ENCODE results near the gene TMEM184A. TPM values are rescaled to one million over a fixed set of nuclear protein-coding genes. Genes with fewer than 3 reads are reported as not detected.

Gene TMEM184A
- total RNA-seq, 6 experiments from 2014 or later: 15.1 to 32.8 (median 26.7) TPM

GRCh38 chr7:1542841-1543747 is 12.9 kb downstream of the TMEM184A start:
- no peak for TF ChIP-seq CTCF (IDR thresholded peaks at IDR 0.05)
- TF ChIP-seq POLR2A (IDR thresholded peaks at IDR 0.05): no peak
- intact Hi-C loops (cut with DNase I): no loop called here
- no peaks in the 10 kb centered on the region for H3K27me3 ChIP-seq
- H3K27ac ChIP-seq: no peak overlapping the region
- peaks cover 0 to 13% (median 9%) of the 10 kb centered on the region in 4 donors for H3K36me3 ChIP-seq
- DNase-seq: peak in 2 of 3 donors; percentile 47 to 52
- ATAC-seq: peak in 3 of 4 donors; percentile 10 to 24 (median 11)
- whole genome bisulfite sequencing (ENCODE audit: insufficient coverage, low coverage, low lambda C conversion rate, missing lambda C conversion rate): 74% methylated on average over 25 of the region's 38 CpGs
- H3K4me3 ChIP-seq: no peak overlapping the region
- H3K4me1 ChIP-seq: no peaks in the 10 kb centered on the region
- H3K9me3 ChIP-seq: no peaks in the 10 kb centered on the region

- TF ChIP-seq CTCF (IDR thresholded peaks at IDR 0.05): no peak
- Histone ChIP-seq H3K4me1 (peaks cover 0 to 6% (median 3%) of the 10 kb centered on the region in 4 donors), H3K9me3 (no peaks in the 10 kb centered on the region), H3K27me3 (no peaks in the 10 kb centered on the region), H3K27ac (no peak overlapping the region), H3K36me3 (peaks cover 0 to 10% (median 8%) of the 10 kb centered on the region in 4 donors), H3K4me3 (no peak overlapping the region)
- intact Hi-C loops (cut with DNase I): no loop called here
- DNase-seq (peak in 1 of 3 donors; percentile 31), ATAC-seq (no peak)
- 84% methylated on average over 13 of the region's 21 CpGs for WGBS (ENCODE audit: insufficient coverage, low coverage, low lambda C conversion rate, missing lambda C conversion rate)
These were observed 13.7 kb downstream of the TMEM184A start for GRCh38 chr7:1542329-1542728.

GRCh38 chr7:1541431-1542162 is 14.4 kb downstream of the TMEM184A start:
- ATAC-seq (no peak), DNase-seq (peak in 1 of 3 donors; percentile 25)
- H3K27me3 ChIP-seq: no peaks in the 10 kb centered on the region
- no peaks in the 10 kb centered on the region for H3K9me3 ChIP-seq
- H3K36me3 ChIP-seq: peaks cover 0 to 10% (median 8%) of the 10 kb centered on the region in 4 donors
- intact Hi-C loops (cut with DNase I): no loop called here
- 89% methylated on average over 9 of the region's 33 CpGs for WGBS (ENCODE audit: insufficient coverage, low coverage, low lambda C conversion rate, missing lambda C conversion rate)
- no peak for TF ChIP-seq POLR2A (IDR thresholded peaks at IDR 0.05)
- no peak for TF ChIP-seq CTCF (IDR thresholded peaks at IDR 0.05)
- no peak overlapping the region for H3K4me3 ChIP-seq
- H3K27ac ChIP-seq: no peak overlapping the region
- peaks cover 0 to 13% (median 6%) of the 10 kb centered on the region in 4 donors for H3K4me1 ChIP-seq

GRCh38 chr7:1540776-1541271 is 15.2 kb downstream of the TMEM184A start:
- H3K4me3 ChIP-seq: no peak overlapping the region
- no peak overlapping the region for H3K27ac ChIP-seq
- no peaks in the 10 kb centered on the region for H3K27me3 ChIP-seq
- intact Hi-C loops (cut with DNase I): no loop called here
- H3K9me3 ChIP-seq: no peaks in the 10 kb centered on the region
- peaks cover 0 to 10% (median 8%) of the 10 kb centered on the region in 4 donors for H3K36me3 ChIP-seq
- H3K4me1 ChIP-seq: peaks cover 0 to 17% (median 7%) of the 10 kb centered on the region in 4 donors
- DNase-seq: peak in 2 of 3 donors; percentile 25 to 44
- ATAC-seq: no peak
- 91% methylated on average over 9 of the region's 31 CpGs for WGBS (ENCODE audit: insufficient coverage, low coverage, low lambda C conversion rate, missing lambda C conversion rate)
- TF ChIP-seq POLR2A (IDR thresholded peaks at IDR 0.05): no peak
